OCI-LY7 (cell line): ENCODE results near the gene SFT2D3.

Experiments
- CTCF ChIP-seq: fragments of 200-600 bp; sonication (generic); conservative IDR thresholded peaks from 2 replicates; pipeline ENCODE4 v1.5.1; 2014; ENCODE audit warnings: mild to moderate bottlenecking, antibody characterized with exemption, low read length, moderate library complexity, mixed read lengths
- EZH2phosphoT487 ChIP-seq: fragments of 200-600 bp; sonication (generic); IDR thresholded peaks from 2 replicates; pipeline ENCODE4 v1.6.1; 2018; ENCODE audit warnings: low read depth, borderline replicate concordance, mild to moderate bottlenecking, mixed run types, antibody characterized with exemption, low read length, moderate library complexity, mixed read lengths

- TF ChIP-seq CTCF (no peak), EZH2phosphoT487 (no peak)
These were observed 2.5 kb upstream of the SFT2D3 start for GRCh38 chr2:127698553-127699355.
